ENCODE results near the gene SHROOM1. TPM values are rescaled to one million over a fixed set of nuclear protein-coding genes. Genes with fewer than 3 reads are reported as not detected.

Gene SHROOM1
- total and polyA plus RNA-seq, 12 donors: 1.3 to 18.3 (median 5.3) TPM

DNA sequence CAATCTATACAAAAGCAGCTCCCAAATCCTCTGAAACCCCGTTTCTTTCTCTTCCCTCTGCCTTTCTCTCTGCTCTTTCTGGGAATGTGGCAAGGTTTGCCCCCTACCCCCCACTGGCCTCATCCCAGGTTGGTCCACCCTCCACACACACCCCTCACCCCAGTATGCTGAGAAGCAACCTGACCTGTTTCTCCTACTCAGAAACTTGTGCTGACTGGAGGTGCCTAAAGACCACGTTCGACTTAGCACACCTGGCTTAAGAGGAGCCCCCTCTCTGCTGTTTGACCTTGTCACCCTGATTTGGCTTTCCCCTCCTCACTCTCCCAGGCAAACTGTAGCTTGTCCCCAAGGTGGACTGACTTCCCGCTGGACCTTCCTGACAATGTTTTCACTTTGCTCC lies 52.3 kb downstream of the SHROOM1 start:
- intact Hi-C loops (cut with DNase I): no loop called here
- Histone ChIP-seq H3K4me1 (replicated peaks in 1 of 2) (peaks cover 12 to 17% of the 10 kb centered on the region in 2 donors), H3K27ac (peak overlapping the region in 2 of 5 donors; percentile 64 to 72), H3K36me3 (replicated peaks in 1 of 2) (no peaks in the 10 kb centered on the region), H3K9me3 (replicated peaks in 1 of 3) (no peaks in the 10 kb centered on the region), H3K27me3 (no peaks in the 10 kb centered on the region), H3K4me3 (peak overlapping the region in 1 of 4 donors; percentile 90)
- no peak for DNase-seq
- TF ChIP-seq, protein P1, sequence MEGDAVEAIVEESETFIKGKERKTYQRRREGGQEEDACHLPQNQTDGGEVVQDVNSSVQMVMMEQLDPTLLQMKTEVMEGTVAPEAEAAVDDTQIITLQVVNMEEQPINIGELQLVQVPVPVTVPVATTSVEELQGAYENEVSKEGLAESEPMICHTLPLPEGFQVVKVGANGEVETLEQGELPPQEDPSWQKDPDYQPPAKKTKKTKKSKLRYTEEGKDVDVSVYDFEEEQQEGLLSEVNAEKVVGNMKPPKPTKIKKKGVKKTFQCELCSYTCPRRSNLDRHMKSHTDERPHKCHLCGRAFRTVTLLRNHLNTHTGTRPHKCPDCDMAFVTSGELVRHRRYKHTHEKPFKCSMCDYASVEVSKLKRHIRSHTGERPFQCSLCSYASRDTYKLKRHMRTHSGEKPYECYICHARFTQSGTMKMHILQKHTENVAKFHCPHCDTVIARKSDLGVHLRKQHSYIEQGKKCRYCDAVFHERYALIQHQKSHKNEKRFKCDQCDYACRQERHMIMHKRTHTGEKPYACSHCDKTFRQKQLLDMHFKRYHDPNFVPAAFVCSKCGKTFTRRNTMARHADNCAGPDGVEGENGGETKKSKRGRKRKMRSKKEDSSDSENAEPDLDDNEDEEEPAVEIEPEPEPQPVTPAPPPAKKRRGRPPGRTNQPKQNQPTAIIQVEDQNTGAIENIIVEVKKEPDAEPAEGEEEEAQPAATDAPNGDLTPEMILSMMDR (IDR thresholded peaks at IDR 0.05): no peak
- TF ChIP-seq POLR2A (IDR thresholded peaks at IDR 0.05): no peak
- 80 to 91% (median 88%) methylated on average over 4 of the region's 4 CpGs for WGBS, 4 donors

DNA sequence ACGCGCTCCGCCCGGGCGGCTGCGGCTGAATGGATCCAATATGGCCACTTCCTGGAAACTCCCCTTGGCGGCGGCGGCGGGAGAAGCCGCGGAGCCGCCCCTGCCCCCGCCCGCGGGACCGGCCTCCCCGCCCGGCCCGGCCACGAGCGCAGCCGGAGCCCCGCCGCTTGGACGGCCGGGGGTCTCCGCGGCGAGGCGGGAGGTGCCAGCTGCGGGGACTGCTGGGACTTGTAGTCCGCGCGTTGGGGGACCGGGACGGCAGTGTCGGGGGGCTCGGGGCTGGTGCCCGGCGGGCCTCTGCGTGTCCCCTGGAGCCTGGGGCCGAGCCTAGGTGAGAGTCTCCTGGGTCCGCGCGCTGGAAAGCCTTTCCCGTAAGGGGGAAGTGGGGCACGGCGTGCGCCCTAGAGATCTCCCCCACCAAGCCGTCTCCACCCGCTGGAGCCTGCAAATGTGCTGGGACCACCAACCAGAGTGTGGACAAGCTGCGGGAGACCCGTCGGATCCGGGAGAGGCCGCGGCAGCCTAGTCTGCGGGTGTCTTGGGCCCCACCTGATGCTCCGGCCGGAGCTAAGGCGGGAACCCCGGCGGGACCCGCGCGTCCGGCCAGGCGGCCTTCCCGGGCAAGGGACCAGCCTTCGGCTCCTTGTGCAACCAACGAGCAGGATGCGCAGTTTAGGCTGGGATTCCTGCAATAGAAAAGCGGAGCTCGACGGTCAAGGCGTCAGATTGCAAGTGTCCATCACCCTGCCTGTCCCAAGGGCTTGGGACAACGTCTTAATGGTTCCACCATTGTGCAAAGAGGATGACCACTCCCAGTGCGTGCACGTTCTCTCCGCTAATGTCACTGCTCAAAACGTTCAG lies 53.0 kb downstream of the SHROOM1 start, which contains the start of gene SEPTIN8:
Gene SEPTIN8 (minus strand): TSS at position 31 of the 861 bp plus-strand sequence. CDS start 102 bp downstream, outside the sequence.
- Histone ChIP-seq H3K27ac (peak within 1 kb of the TSS in 2 of 5 donors; percentile 64 to 72), H3K4me1 (replicated peaks in 1 of 2) (peaks cover 12 to 17% of the 10 kb centered on the region in 2 donors), H3K36me3 (replicated peaks in 1 of 2) (no peaks in the 10 kb centered on the region), H3K9me3 (replicated peaks in 1 of 3) (no peaks in the 10 kb centered on the region), H3K27me3 (no peaks in the 10 kb centered on the region), H3K4me3 (peak within 1 kb of the TSS in 3 of 4 donors; percentile 46 to 90 (median 77))
- TF ChIP-seq POLR2A (IDR thresholded peaks at IDR 0.05): no peak
- TF ChIP-seq, protein P1 (IDR thresholded peaks at IDR 0.05): peak in 1 of 6 experiments; percentile 8
- intact Hi-C loops (cut with DNase I): no loop called here
- 3 to 23% (median 5%) methylated on average over 3 to 82 of the region's 82 CpGs for whole genome bisulfite sequencing, 4 donors
- peak; percentile 39 to 61 (median 43) for DNase-seq

DNA sequence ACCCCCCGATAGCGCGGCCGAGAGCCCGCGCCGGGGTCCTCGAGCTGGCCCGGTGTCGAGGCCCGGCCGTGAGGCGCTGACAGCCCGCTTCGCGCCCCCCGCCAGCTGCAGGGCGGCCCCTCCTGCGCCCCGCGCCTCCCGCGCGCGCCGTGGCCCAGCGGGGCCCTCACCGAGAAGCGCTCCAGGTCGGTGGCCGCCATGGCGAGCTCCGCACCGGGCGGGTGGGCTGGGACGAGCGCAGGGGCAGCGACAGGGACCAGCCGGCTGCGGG lies 53.6 kb downstream of the SHROOM1 start:
- H3K27ac ChIP-seq: peak overlapping the region in 2 of 5 donors; percentile 64 to 72
- peaks cover 12 to 17% of the 10 kb centered on the region in 2 donors for H3K4me1 ChIP-seq (replicated peaks in 1 of 2)
- intact Hi-C loops (cut with DNase I): no loop called here
- H3K36me3 ChIP-seq (replicated peaks in 1 of 2): no peaks in the 10 kb centered on the region
- no peaks in the 10 kb centered on the region for H3K27me3 ChIP-seq
- no peak for TF ChIP-seq POLR2A (IDR thresholded peaks at IDR 0.05)
- TF ChIP-seq, protein P1 (IDR thresholded peaks at IDR 0.05): no peak
- no peaks in the 10 kb centered on the region for H3K9me3 ChIP-seq (replicated peaks in 1 of 3)
- peak overlapping the region in 2 of 4 donors; percentile 77 to 90 for H3K4me3 ChIP-seq
- no peak for DNase-seq
- 0 to 1% methylated on average over 40 of the region's 40 CpGs; no CpG with 5 or more reads in 2 of the 4 donors for WGBS, 4 donors

DNA sequence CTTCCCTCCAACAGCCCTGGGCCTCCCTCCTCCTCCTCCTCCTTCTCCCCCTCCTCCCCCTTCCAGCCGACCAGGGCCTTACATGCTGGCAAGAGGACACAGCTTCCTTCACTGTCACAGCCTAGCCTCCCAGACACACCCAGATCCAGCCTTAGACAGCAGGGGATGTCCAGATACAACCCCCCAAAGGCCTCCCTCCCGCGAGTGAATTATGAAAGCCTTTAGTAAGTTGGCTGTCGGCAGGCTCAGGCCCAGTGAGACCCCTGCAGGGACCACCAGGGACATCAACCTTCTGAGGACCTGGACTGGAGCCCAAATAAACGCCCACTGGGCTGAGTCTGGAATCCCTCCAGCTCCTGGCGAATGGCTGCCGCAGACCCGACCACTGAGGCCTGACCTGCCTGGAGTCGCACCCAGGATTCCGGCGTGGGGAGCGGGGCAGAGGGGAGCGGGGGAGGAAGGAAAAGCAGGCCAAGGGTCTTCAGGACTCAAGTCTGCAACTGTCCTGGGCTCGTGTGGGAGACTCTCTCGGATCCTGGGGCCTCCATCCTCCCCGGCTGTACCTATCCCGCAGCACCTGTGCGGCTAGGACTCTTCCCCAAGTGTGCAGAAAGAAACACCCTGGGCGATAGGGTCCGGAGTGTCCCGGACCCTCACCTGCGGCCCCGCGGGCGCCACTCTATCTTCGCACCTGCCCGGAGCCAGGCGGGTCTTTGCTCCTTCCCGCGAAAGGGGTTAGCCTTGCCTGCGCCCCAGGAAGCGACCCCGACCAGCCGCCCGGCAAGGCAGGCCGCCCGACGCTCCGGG lies 54.1 kb downstream of the SHROOM1 start:
- TF ChIP-seq, protein P1 (IDR thresholded peaks at IDR 0.05): no peak
- no peak for TF ChIP-seq POLR2A (IDR thresholded peaks at IDR 0.05)
- H3K36me3 ChIP-seq (replicated peaks in 1 of 2): no peaks in the 10 kb centered on the region
- DNase-seq: peak in 5 of 7 donors; percentile 19 to 62 (median 42)
- peaks cover 12 to 17% of the 10 kb centered on the region in 2 donors for H3K4me1 ChIP-seq (replicated peaks in 1 of 2)
- WGBS, 4 donors: 5 to 19% (median 11%) methylated on average over 6 to 39 of the region's 39 CpGs
- intact Hi-C loops (cut with DNase I): no loop called here
- no peaks in the 10 kb centered on the region for H3K9me3 ChIP-seq (replicated peaks in 1 of 3)
- no peaks in the 10 kb centered on the region for H3K27me3 ChIP-seq
- peak overlapping the region in 2 of 5 donors; percentile 64 to 72 for H3K27ac ChIP-seq
- peak overlapping the region in 2 of 4 donors; percentile 77 to 90 for H3K4me3 ChIP-seq
